Natural killer cell (primary cell): ENCODE results near the gene DENND1A. TPM values are rescaled to one million over a fixed set of nuclear protein-coding genes. Genes with fewer than 3 reads are reported as not detected.
A peak's percentile ranks its signal among the peaks of the same experiment; 100 is the strongest.

ENCODE experiments used
- ATAC-seq, 3 donors: fragments of 150-1000 bp in 2 of 3; fragments of 200-7000 bp in 1 of 3; cut with Tn5 transposase; 1 replicate in 1 of 3; 2 replicates in 2 of 3; pipeline ENCODE4 v1.10.0; 2021; ENCODE audit warnings: mild to moderate bottlenecking in 2 of 3, moderate library complexity in 2 of 3
- DNase-seq, 2 donors: peaks; one replicate each; pipeline versions ENCODE4 v3.0.0 to v3.0.0-alpha.2; 2013 to 2021; ENCODE audit warnings: mixed read lengths in 1 of 2
- H3K27ac ChIP-seq: one replicate; pipeline ENCODE4 v1.5.1; 2013; ENCODE audit warnings: mild to moderate bottlenecking, low read length
- H3K27me3 ChIP-seq: one replicate; pipeline ENCODE4 v1.6.1; 2013; ENCODE audit warnings: low read length; ENCODE audit not compliant: control insufficient read depth, insufficient read depth
- H3K36me3 ChIP-seq: one replicate; pipeline ENCODE4 v1.6.1; 2013; ENCODE audit warnings: low read length; ENCODE audit not compliant: control insufficient read depth, insufficient read depth
- H3K4me1 ChIP-seq: one replicate; pipeline ENCODE4 v1.6.1; 2013; ENCODE audit warnings: low read length; ENCODE audit not compliant: control insufficient read depth, insufficient read depth
- H3K4me3 ChIP-seq: one replicate; pipeline ENCODE4 v1.5.1; 2013; ENCODE audit warnings: low read length
- H3K9me3 ChIP-seq: one replicate; pipeline ENCODE4 v1.6.1; 2013; ENCODE audit warnings: low read length; ENCODE audit not compliant: control insufficient read depth, insufficient read depth
- H3K27ac Mint-ChIP-seq, 2 donors: one replicate each; pipeline ENCODE4 v1.8.0; 2022; ENCODE audit warnings: mild to moderate bottlenecking in 2 of 2, mixed read lengths in 2 of 2, moderate library complexity in 1 of 2
- H3K27me3 Mint-ChIP-seq, 2 donors: one replicate each; pipeline ENCODE4 v1.8.0; 2022; ENCODE audit warnings: low read depth in 2 of 2, mixed read lengths in 2 of 2
- H3K36me3 Mint-ChIP-seq: one replicate; pipeline ENCODE4 v1.8.0; 2022; ENCODE audit warnings: mixed read lengths
- H3K4me1 Mint-ChIP-seq, 2 donors: one replicate each; pipeline ENCODE4 v1.8.0; 2022; ENCODE audit warnings: mixed read lengths in 2 of 2
- H3K4me3 Mint-ChIP-seq: one replicate; pipeline ENCODE4 v1.8.0; 2022; ENCODE audit warnings: mild to moderate bottlenecking, moderate library complexity, mixed read lengths
- H3K9me3 Mint-ChIP-seq, 2 donors: one replicate each; pipeline ENCODE4 v1.8.0; 2022; ENCODE audit warnings: mixed read lengths in 2 of 2
- CTCF ChIP-seq: fragments of 200-600 bp; IDR thresholded peaks from one replicate; pipeline ENCODE4 v1.8.0; 2022; ENCODE audit warnings: antibody characterized with exemption
- WGBS: methylation state at CpG from one replicate; pipeline ENCODE4 v1.1.7; 2013; ENCODE audit warnings: missing lambda C conversion rate; ENCODE audit not compliant: insufficient coverage; 5-methylcytosine and 5-hydroxymethylcytosine counted together
- intact Hi-C: fragments of 100-400 bp; cut with micrococcal nuclease; formaldehyde crosslinking; loops from one replicate; pipeline ENCODE4 v1.14.2; 2022
- total RNA-seq, 4 donors: library from RNA; stranded (reverse); fragments of 120-200 nt in 1 of 4; gene quantifications; one replicate each; pipeline versions ENCODE4 v1.2.3 to v1.2.4, GENCODE V29; 2013 to 2022

Gene DENND1A
- total RNA-seq, 3 donors from 2014 or later (not counting 1 experiment from before 2014, with no cell fraction given), result 27.8 to 37.6 (median 30.9) TPM

GRCh38 chr9:123337971-123338370 is 592.0 kb downstream of the DENND1A start:
- Mint-ChIP-seq H3K9me3 (no peaks in the 10 kb centered on the region), H3K4me1 (peaks cover 27 to 30% of the 10 kb centered on the region in 2 donors), H3K4me3 (peak overlapping the region; percentile 86), H3K27ac (peak overlapping the region in 1 of 2 donors; percentile 92), H3K36me3 (no peaks in the 10 kb centered on the region), H3K27me3 (peaks cover 7 to 15% of the 10 kb centered on the region in 2 donors)
- TF ChIP-seq CTCF, result no peak
- Histone ChIP-seq H3K4me3 (no peak overlapping the region), H3K36me3 (no peaks in the 10 kb centered on the region), H3K27ac (peak overlapping the region; percentile 79), H3K9me3 (no peaks in the 10 kb centered on the region), H3K27me3 (no peaks in the 10 kb centered on the region), H3K4me1 (peaks cover 43% of the 10 kb centered on the region)
- no peak for DNase-seq
- WGBS, result 56% methylated on average over 4 of the region's 4 CpGs
- no peak for ATAC-seq
- intact Hi-C loops, result loop anchor here (2.0 to 5.0 kb wide), 3 partner anchors 15 to 71 kb away; partner anchors contain the start of gene STRBP

- Histone ChIP-seq H3K4me1 (peaks cover 37% of the 10 kb centered on the region), H3K27ac (no peak overlapping the region), H3K36me3 (no peaks in the 10 kb centered on the region), H3K27me3 (no peaks in the 10 kb centered on the region), H3K9me3 (no peaks in the 10 kb centered on the region), H3K4me3 (no peak overlapping the region)
- DNase-seq (no peak), ATAC-seq (no peak)
- no peaks in the 10 kb centered on the region for H3K9me3 Mint-ChIP-seq
- H3K4me3 Mint-ChIP-seq, result no peak overlapping the region
- intact Hi-C loops, result loop anchor here (5.0 kb wide), 2 partner anchors 35 to 70 kb away; partner anchors contain the start of gene STRBP
- no peak for TF ChIP-seq CTCF
- no peak overlapping the region for H3K27ac Mint-ChIP-seq
- H3K27me3 Mint-ChIP-seq, result peaks cover 9 to 13% of the 10 kb centered on the region in 2 donors
- H3K36me3 Mint-ChIP-seq, result no peaks in the 10 kb centered on the region
- H3K4me1 Mint-ChIP-seq, result peaks cover 27 to 30% of the 10 kb centered on the region in 2 donors
Observed at GRCh38 chr9:123336959-123337358, 593.0 kb downstream of the DENND1A start.

GRCh38 chr9:123336449-123336848 is 593.5 kb downstream of the DENND1A start:
- no peak for TF ChIP-seq CTCF
- Histone ChIP-seq H3K27me3 (no peaks in the 10 kb centered on the region), H3K4me1 (peaks cover 37% of the 10 kb centered on the region), H3K36me3 (no peaks in the 10 kb centered on the region), H3K9me3 (no peaks in the 10 kb centered on the region), H3K27ac (no peak overlapping the region), H3K4me3 (no peak overlapping the region)
- Mint-ChIP-seq H3K4me1 (peaks cover 27 to 30% of the 10 kb centered on the region in 2 donors), H3K36me3 (no peaks in the 10 kb centered on the region), H3K4me3 (no peak overlapping the region), H3K27ac (no peak overlapping the region), H3K9me3 (no peaks in the 10 kb centered on the region), H3K27me3 (peaks cover 8 to 9% of the 10 kb centered on the region in 2 donors)
- no peak for DNase-seq
- intact Hi-C loops, result loop anchor here (5.0 kb wide), 2 partner anchors 34 to 69 kb away; partner anchors contain the start of gene STRBP
- no peak for ATAC-seq
- WGBS, result 98% methylated on average over 2 of the region's 3 CpGs

GRCh38 chr9:123335986-123336329 is 594.0 kb downstream of the DENND1A start:
- WGBS, result 82% methylated on average over 5 of the region's 6 CpGs
- DNase-seq (no peak), ATAC-seq (no peak)
- no peaks in the 10 kb centered on the region for H3K36me3 ChIP-seq
- H3K27me3 ChIP-seq, result no peaks in the 10 kb centered on the region
- TF ChIP-seq CTCF, result no peak
- H3K36me3 Mint-ChIP-seq, result no peaks in the 10 kb centered on the region
- no peak overlapping the region for H3K4me3 Mint-ChIP-seq
- H3K9me3 ChIP-seq, result no peaks in the 10 kb centered on the region
- no peak overlapping the region for H3K4me3 ChIP-seq
- H3K27ac Mint-ChIP-seq, result no peak overlapping the region
- H3K27me3 Mint-ChIP-seq, result peaks cover 8 to 9% of the 10 kb centered on the region in 2 donors
- intact Hi-C loops, result loop anchor here (5.0 kb wide), 2 partner anchors 34 to 69 kb away; partner anchors contain the start of gene STRBP
- peaks cover 36% of the 10 kb centered on the region for H3K4me1 ChIP-seq
- no peaks in the 10 kb centered on the region for H3K9me3 Mint-ChIP-seq
- H3K27ac ChIP-seq, result no peak overlapping the region
- peaks cover 27 to 29% of the 10 kb centered on the region in 2 donors for H3K4me1 Mint-ChIP-seq
